Measurements from ENCODE around the gene REXO4. TPM values are rescaled to one million over a fixed set of nuclear protein-coding genes. Genes with fewer than 3 reads are reported as not detected.
A peak's percentile ranks its signal among the peaks of the same experiment; 100 is the strongest.

Gene REXO4
- total and polyA plus RNA-seq, 9 of the 15 experiments (the other 6 are each of a cell fraction or from before 2014, with no cell fraction given), result 3.4 to 72.9 (median 31.1) TPM

GRCh38 chr9:133375724-133376654 lies 41.8 kb downstream of the REXO4 start, which contains the start of the genes STKLD1 and SURF4 (continued):
- TF ChIP-seq SREBF2 (CRISPR knock-in tag; IDR thresholded peaks at IDR 0.05) (no peak), FOXM1 (IDR thresholded peaks at IDR 0.05; ENCODE audit: low read depth) (peak; percentile 53; the same call in 1 of the 2 replicates), FOXM1 (CRISPR knock-in tag; IDR thresholded peaks at IDR 0.05; ENCODE audit: low read depth) (no peak), ASH1L (IDR thresholded peaks at IDR 0.05; ENCODE audit: borderline replicate concordance, low read depth, partially characterized antibody) (no peak), ZNF174 (CRISPR knock-in tag; IDR thresholded peaks at IDR 0.05) (no peak), ZBED1 (IDR thresholded peaks at IDR 0.05) (no peak), YY1 (IDR thresholded peaks at IDR 0.05; ENCODE audit: borderline replicate concordance in 1 of 3, control insufficient read depth in 1 of 3, extremely low read depth in 1 of 3, insufficient read depth in 3 of 3, insufficient read length in 1 of 3, insufficient replicate concordance in 2 of 3, low read depth in 1 of 3, low read length in 2 of 3) (peak in 2 of 3 experiments; percentile 71 to 72), ZC3H4 (CRISPR knock-in tag; IDR thresholded peaks at IDR 0.05; ENCODE audit: borderline replicate concordance) (no peak), TCFL5 (CRISPR knock-in tag; conservative IDR thresholded peaks at IDR 0.05) (no peak), SRSF1 (IDR thresholded peaks at IDR 0.05; ENCODE audit: low read depth, low read length) (no peak), ZNF197 (CRISPR knock-in tag; IDR thresholded peaks at IDR 0.05; ENCODE audit: low read depth) (no peak), BRF2 (IDR thresholded peaks at IDR 0.05; ENCODE audit: borderline replicate concordance, insufficient read depth, insufficient read length) (no peak), ZNF785 (CRISPR knock-in tag; IDR thresholded peaks at IDR 0.05) (no peak), PHF8 (IDR thresholded peaks at IDR 0.05; ENCODE audit: borderline replicate concordance, low read length) (peak; percentile 94; the same call in 1 of the 2 replicates), DIDO1 (tag; IDR thresholded peaks at IDR 0.05; ENCODE audit: low read depth) (no peak), GTF2A2 (tag; IDR thresholded peaks at IDR 0.05) (no peak), CREB3 (tag; conservative IDR thresholded peaks at IDR 0.05; ENCODE audit: low read depth) (no peak), SNIP1 (IDR thresholded peaks at IDR 0.05; ENCODE audit: low read depth) (peak; percentile 84), RCOR1 (IDR thresholded peaks at IDR 0.05; ENCODE audit: borderline replicate concordance in 1 of 2, low read depth in 2 of 2, low read length in 2 of 2) (peak in 1 of 2 experiments; percentile 45; a peak in 1 of 4 replicates)
